ENCODE results near the gene MAPK10. TPM values are rescaled to one million over a fixed set of nuclear protein-coding genes. Genes with fewer than 3 reads are reported as not detected.

MAPK10 gene
- total RNA-seq, 1 experiment from 2014 or later, result 5.3 TPM

- H3K27me3 Mint-ChIP-seq (ENCODE audit: insufficient read depth, unreplicated experiment), result no peaks in the 10 kb centered on the region
- no peaks in the 10 kb centered on the region for H3K9me3 Mint-ChIP-seq (ENCODE audit: unreplicated experiment)
- no peaks in the 10 kb centered on the region for H3K36me3 Mint-ChIP-seq (ENCODE audit: insufficient read depth, unreplicated experiment)
- CTCF ChIA-PET, result no interaction called here
- TF ChIP-seq CTCF (IDR thresholded peaks at IDR 0.05; ENCODE audit: unreplicated experiment), result no peak
- BruUV-seq (replicated peaks), result no TSS peak
- H3K4me3 Mint-ChIP-seq (ENCODE audit: unreplicated experiment), result no peak overlapping the region
- POLR2A ChIA-PET, result no interaction called here
- H3K27ac Mint-ChIP-seq (ENCODE audit: low read depth, unreplicated experiment), result no peak overlapping the region
- H3K4me1 Mint-ChIP-seq (ENCODE audit: insufficient read depth, unreplicated experiment), result no peaks in the 10 kb centered on the region
- DNase-seq (ENCODE audit: unreplicated experiment), result no peak
- intact Hi-C loops (cut with micrococcal nuclease), result no loop called here
Observed at GRCh38 chr4:86386817-86387415, 27.1 kb upstream of the MAPK10 start.

GRCh38 chr4:86386201-86386600 lies 26.3 kb upstream of the MAPK10 start:
- TF ChIP-seq CTCF (IDR thresholded peaks at IDR 0.05; ENCODE audit: unreplicated experiment), result no peak
- no peak for DNase-seq (ENCODE audit: unreplicated experiment)
- Mint-ChIP-seq H3K4me1 (ENCODE audit: insufficient read depth, unreplicated experiment) (no peaks in the 10 kb centered on the region), H3K27me3 (ENCODE audit: insufficient read depth, unreplicated experiment) (no peaks in the 10 kb centered on the region), H3K4me3 (ENCODE audit: unreplicated experiment) (no peak overlapping the region), H3K36me3 (ENCODE audit: insufficient read depth, unreplicated experiment) (no peaks in the 10 kb centered on the region), H3K9me3 (ENCODE audit: unreplicated experiment) (no peaks in the 10 kb centered on the region), H3K27ac (ENCODE audit: low read depth, unreplicated experiment) (no peak overlapping the region)
- no TSS peak for BruUV-seq (replicated peaks)
- POLR2A ChIA-PET, result no interaction called here
- CTCF ChIA-PET, result no interaction called here
- intact Hi-C loops (cut with micrococcal nuclease), result no loop called here

DNA sequence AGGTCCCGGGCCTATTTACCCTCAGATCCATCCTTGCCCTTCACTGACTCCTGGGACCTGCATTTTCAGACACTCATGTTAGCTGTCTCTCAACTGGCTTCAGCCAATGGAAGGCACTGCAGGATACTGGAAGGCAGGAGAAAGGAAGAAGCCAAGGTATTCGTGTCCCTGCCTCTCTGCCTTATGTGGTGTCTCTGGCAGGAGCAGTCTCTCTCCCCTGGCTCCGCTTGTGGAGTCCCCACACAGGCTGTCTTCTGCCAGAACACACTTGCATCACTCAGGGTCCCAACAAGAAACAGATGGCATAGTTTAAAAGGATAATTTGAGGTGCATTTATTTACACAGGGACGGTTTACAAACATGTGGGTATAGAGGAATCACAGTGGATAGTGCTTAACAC lies 21.6 kb upstream of the MAPK10 start:
- no peak for TF ChIP-seq CTCF (IDR thresholded peaks at IDR 0.05; ENCODE audit: unreplicated experiment)
- H3K4me1 Mint-ChIP-seq (ENCODE audit: insufficient read depth, unreplicated experiment), result no peaks in the 10 kb centered on the region
- H3K9me3 Mint-ChIP-seq (ENCODE audit: unreplicated experiment), result no peaks in the 10 kb centered on the region
- POLR2A ChIA-PET, result no interaction called here
- H3K27ac Mint-ChIP-seq (ENCODE audit: low read depth, unreplicated experiment), result no peak overlapping the region
- no peak for DNase-seq (ENCODE audit: unreplicated experiment)
- no peaks in the 10 kb centered on the region for H3K36me3 Mint-ChIP-seq (ENCODE audit: insufficient read depth, unreplicated experiment)
- no TSS peak for BruUV-seq (replicated peaks)
- H3K4me3 Mint-ChIP-seq (ENCODE audit: unreplicated experiment), result no peak overlapping the region
- intact Hi-C loops (cut with micrococcal nuclease), result no loop called here
- H3K27me3 Mint-ChIP-seq (ENCODE audit: insufficient read depth, unreplicated experiment), result no peaks in the 10 kb centered on the region
- CTCF ChIA-PET, result no interaction called here

DNA sequence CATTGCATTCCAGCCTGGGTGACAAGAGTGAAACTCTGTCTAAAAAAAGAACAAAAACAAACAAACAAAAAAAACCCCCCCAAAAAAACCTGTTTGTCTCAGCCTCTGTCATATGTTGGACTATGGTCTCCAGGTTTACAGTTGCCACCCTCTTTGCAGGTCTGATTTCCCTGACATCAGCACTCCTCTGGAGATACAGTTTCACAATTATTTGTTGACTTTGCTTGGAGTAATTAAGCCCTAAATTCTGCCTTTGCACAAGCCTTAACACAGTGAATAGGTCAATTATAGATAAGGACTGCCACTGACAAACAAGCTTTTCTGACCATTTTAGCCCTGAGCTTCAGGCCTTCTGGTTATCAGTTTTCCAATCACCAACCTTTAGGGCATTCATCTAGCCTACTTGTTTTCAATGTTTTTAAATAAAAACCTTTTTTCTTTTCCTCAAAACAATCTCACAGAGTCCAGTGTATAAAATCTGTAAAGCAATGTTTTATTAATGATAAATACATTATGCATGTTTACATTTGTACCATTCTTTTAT lies 20.4 kb upstream of the MAPK10 start:
- DNase-seq (ENCODE audit: unreplicated experiment), result no peak
- ChIA-PET CTCF (no interaction called here), POLR2A (interaction anchor here (0.7 kb wide), 1 partner anchor 60 kb away, joined by 3 read pairs; no protein-coding TSS in a partner anchor)
- intact Hi-C loops (cut with micrococcal nuclease), result no loop called here
- no peak overlapping the region for H3K27ac Mint-ChIP-seq (ENCODE audit: low read depth, unreplicated experiment)
- BruUV-seq (replicated peaks), result no TSS peak
- no peaks in the 10 kb centered on the region for H3K27me3 Mint-ChIP-seq (ENCODE audit: insufficient read depth, unreplicated experiment)
- no peaks in the 10 kb centered on the region for H3K9me3 Mint-ChIP-seq (ENCODE audit: unreplicated experiment)
- H3K4me1 Mint-ChIP-seq (ENCODE audit: insufficient read depth, unreplicated experiment), result no peaks in the 10 kb centered on the region
- H3K36me3 Mint-ChIP-seq (ENCODE audit: insufficient read depth, unreplicated experiment), result no peaks in the 10 kb centered on the region
- TF ChIP-seq CTCF (IDR thresholded peaks at IDR 0.05; ENCODE audit: unreplicated experiment), result no peak
- no peak overlapping the region for H3K4me3 Mint-ChIP-seq (ENCODE audit: unreplicated experiment)
